Neural cell (in vitro differentiated cells): ENCODE results near the gene SPTLC2. TPM values are rescaled to one million over a fixed set of nuclear protein-coding genes. Genes with fewer than 3 reads are reported as not detected.

Experiments
- H2AFZ ChIP-seq: fragments of 200-600, 300-800 bp; sonication (generic), shearing (Covaris generic); 2 replicates; pipeline ENCODE4 v1.6.0; 2014; ENCODE audit warnings: low read depth, mild to moderate bottlenecking, antibody characterized with exemption, low read length, moderate library complexity
- H3F3A ChIP-seq: fragments of 200-600 bp; shearing (Covaris generic); 2 replicates; pipeline ENCODE4 v1.6.1; 2016; ENCODE audit warnings: mild to moderate bottlenecking, moderate library complexity, mixed read lengths, antibody characterized with exemption, low read length; ENCODE audit not compliant: insufficient read depth, poor library complexity, severe bottlenecking
- H3K27ac ChIP-seq: fragments of 200-600, 300-800 bp; sonication (generic), shearing (Covaris generic); 2 replicates; pipeline ENCODE4 v1.5.1; 2014; ENCODE audit warnings: mild to moderate bottlenecking, low read length, moderate library complexity
- H3K27me3 ChIP-seq: fragments of 300-800, 200-600 bp; sonication (generic), shearing (Covaris generic); 2 replicates; pipeline ENCODE4 v1.6.0; 2014; ENCODE audit warnings: mild to moderate bottlenecking, low read depth, low read length, moderate library complexity; ENCODE audit not compliant: insufficient read depth
- H3K36me3 ChIP-seq: fragments of 300-800, 200-600 bp; sonication (generic), shearing (Covaris generic); 2 replicates; pipeline ENCODE4 v1.5.1; 2014; ENCODE audit warnings: mild to moderate bottlenecking, antibody characterized with exemption, low read length, moderate library complexity; ENCODE audit not compliant: insufficient read depth
- H3K4me2 ChIP-seq: fragments of 300-800, 200-600 bp; sonication (generic), shearing (Covaris generic); 2 replicates; pipeline ENCODE4 v1.6.0; 2014; ENCODE audit warnings: mild to moderate bottlenecking, low read length
- H3K4me3 ChIP-seq: fragments of 300-800, 200-600 bp; sonication (generic), shearing (Covaris generic); 2 replicates; pipeline ENCODE4 v1.5.1; 2014; ENCODE audit warnings: mild to moderate bottlenecking, low read length, moderate library complexity
- H3K79me2 ChIP-seq: fragments of 200-600 bp; shearing (Covaris generic); replicated peaks from 2 replicates; pipeline ENCODE4 v1.6.0; 2014; ENCODE audit warnings: mild to moderate bottlenecking, low read length, moderate library complexity; ENCODE audit not compliant: insufficient read depth
- H3K9ac ChIP-seq: fragments of 300-800, 200-600 bp; sonication (generic), shearing (Covaris generic); 2 replicates; pipeline ENCODE4 v1.6.1; 2016; ENCODE audit warnings: mild to moderate bottlenecking, low read length, mixed read lengths
- H3K9me2 ChIP-seq: fragments of 200-600 bp; shearing (Covaris generic); 2 replicates; pipeline ENCODE4 v1.6.1; 2016; ENCODE audit warnings: mild to moderate bottlenecking, low read length, mixed read lengths; ENCODE audit not compliant: insufficient read depth
- H3K9me3 ChIP-seq: fragments of 200-600, 300-800 bp; sonication (generic), shearing (Covaris generic); 2 replicates; pipeline ENCODE4 v1.6.1; 2016; ENCODE audit warnings: mild to moderate bottlenecking, mixed run types, low read length, moderate library complexity, mixed read lengths
- H4K20me1 ChIP-seq: fragments of 200-600 bp; shearing (Covaris generic); 2 replicates; pipeline ENCODE4 v1.6.1; 2016; ENCODE audit warnings: mild to moderate bottlenecking, mixed run types; ENCODE audit not compliant: insufficient read depth
- CTCF ChIP-seq: fragments of 450-650 bp; IDR thresholded peaks from 2 replicates; pipeline ENCODE4 v1.5.1; 2014; ENCODE audit warnings: antibody characterized with exemption, mild to moderate bottlenecking, moderate library complexity; ENCODE audit not compliant: poor library complexity, severe bottlenecking
- EP300 ChIP-seq: fragments of 450-650 bp; conservative IDR thresholded peaks from 2 replicates; pipeline ENCODE4 v1.6.1; 2014; ENCODE audit warnings: antibody characterized with exemption, mild to moderate bottlenecking, moderate library complexity; ENCODE audit not compliant: poor library complexity, severe bottlenecking
- EZH2 ChIP-seq: fragments of 200-600, 300-800 bp; shearing (Covaris generic), sonication (generic); IDR thresholded peaks from 2 replicates; pipeline ENCODE4 v1.6.1; 2014; ENCODE audit warnings: antibody characterized with exemption, low read length, borderline replicate concordance, mild to moderate bottlenecking; ENCODE audit not compliant: insufficient read depth, poor library complexity, severe bottlenecking
- MXI1 ChIP-seq: fragments of 450-650 bp; conservative IDR thresholded peaks from 2 replicates; pipeline ENCODE4 v1.6.1; 2014; ENCODE audit warnings: antibody characterized with exemption, mild to moderate bottlenecking; ENCODE audit not compliant: poor library complexity, severe bottlenecking
- POLR2AphosphoS5 ChIP-seq: IDR thresholded peaks from 2 replicates; pipeline ENCODE4 v1.6.1; 2012
- RAD21 ChIP-seq: fragments of 450-650 bp; conservative IDR thresholded peaks from 2 replicates; pipeline ENCODE4 v1.6.1; 2014; ENCODE audit warnings: antibody characterized with exemption, mild to moderate bottlenecking, moderate library complexity
- REST ChIP-seq: IDR thresholded peaks from 2 replicates; pipeline ENCODE4 v1.6.1; 2012; ENCODE audit warnings: borderline replicate concordance
- SMC3 ChIP-seq: fragments of 450-650 bp; conservative IDR thresholded peaks from 2 replicates; pipeline ENCODE4 v1.6.1; 2014; ENCODE audit warnings: antibody characterized with exemption, mild to moderate bottlenecking, moderate library complexity; ENCODE audit not compliant: poor library complexity
- TAF1 ChIP-seq: IDR thresholded peaks from 2 replicates; pipeline ENCODE4 v1.6.1; 2012; ENCODE audit warnings: low read depth
- polyA plus RNA-seq: library from polyadenylated mRNA; depleted of rRNA; stranded (reverse); fragments of >200 nt; gene quantifications from 2 replicates; pipeline ENCODE4 v1.2.3, GENCODE V29; 2014

SPTLC2 gene
- polyA plus RNA-seq, 1 donor from 2014 or later, result 15.1 TPM

- H2AFZ ChIP-seq, result no peak overlapping the region
- H4K20me1 ChIP-seq, result no peaks in the 10 kb centered on the region
- TF ChIP-seq EP300 (no peak), RAD21 (no peak), TAF1 (no peak), REST (no peak), EZH2 (no peak), CTCF (no peak), MXI1 (no peak), POLR2AphosphoS5 (no peak), SMC3 (no peak)
- no peaks in the 10 kb centered on the region for H3K79me2 ChIP-seq
- H3K27ac ChIP-seq, result no peak overlapping the region
- no peaks in the 10 kb centered on the region for H3K9me2 ChIP-seq
- no peak overlapping the region for H3K9ac ChIP-seq
- no peaks in the 10 kb centered on the region for H3K9me3 ChIP-seq
- H3K36me3 ChIP-seq, result no peaks in the 10 kb centered on the region
- H3F3A ChIP-seq, result no peaks in the 10 kb centered on the region
- H3K4me3 ChIP-seq, result no peak overlapping the region
- H3K4me2 ChIP-seq, result no peak overlapping the region
- H3K27me3 ChIP-seq, result no peaks in the 10 kb centered on the region
Measured at GRCh38 chr14:77543240-77543551, 73.2 kb downstream of the SPTLC2 start.

DNA sequence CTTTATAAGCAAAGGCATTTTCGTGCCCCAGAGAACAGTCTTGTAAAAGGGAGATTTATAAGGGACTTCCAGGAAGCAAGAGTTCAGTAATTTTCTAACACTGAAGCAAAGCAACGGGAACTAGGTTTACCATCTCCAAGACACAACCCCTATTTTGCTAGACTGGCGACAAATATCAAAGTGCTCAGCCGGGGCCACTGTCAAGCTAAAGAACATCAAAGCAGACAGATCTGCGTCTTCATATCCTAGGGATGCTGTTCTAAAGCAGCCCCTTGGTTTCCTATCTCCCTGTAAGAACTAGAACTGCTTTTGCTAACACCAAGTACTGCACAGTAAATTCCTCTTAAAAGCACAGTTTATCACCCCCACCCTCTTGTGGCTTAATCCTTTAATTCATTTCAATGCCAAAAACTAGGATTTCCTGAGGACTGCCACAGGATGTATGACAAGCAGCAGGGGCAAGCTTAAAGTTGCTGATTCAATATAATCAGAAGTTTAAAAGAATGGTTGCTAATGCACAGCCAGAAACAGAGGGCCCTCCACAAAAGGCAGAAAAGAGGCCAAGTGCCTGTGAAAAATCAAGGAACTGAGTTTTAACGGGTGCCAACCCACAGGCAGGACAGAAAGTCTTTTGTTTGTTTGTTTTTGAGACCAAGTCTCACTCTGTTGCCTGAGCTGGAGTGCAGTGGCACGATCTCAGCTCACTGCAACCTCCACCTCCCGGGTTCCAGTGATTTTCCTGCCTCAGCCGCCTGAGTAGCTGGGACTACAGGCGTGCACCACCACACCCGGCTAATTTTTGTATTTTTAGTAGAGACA is 73.8 kb downstream of the SPTLC2 start:
- no peaks in the 10 kb centered on the region for H3K9me2 ChIP-seq
- no peak overlapping the region for H2AFZ ChIP-seq
- H3K27ac ChIP-seq, result no peak overlapping the region
- no peak overlapping the region for H3K9ac ChIP-seq
- no peaks in the 10 kb centered on the region for H3K27me3 ChIP-seq
- H3K4me2 ChIP-seq, result no peak overlapping the region
- H3K9me3 ChIP-seq, result no peaks in the 10 kb centered on the region
- H3K36me3 ChIP-seq, result no peaks in the 10 kb centered on the region
- TF ChIP-seq EP300 (no peak), TAF1 (no peak), POLR2AphosphoS5 (no peak), MXI1 (no peak), REST (no peak), CTCF (no peak), EZH2 (no peak), SMC3 (no peak)
- no peaks in the 10 kb centered on the region for H3K79me2 ChIP-seq
- H3K4me3 ChIP-seq, result no peak overlapping the region
- H3F3A ChIP-seq, result no peaks in the 10 kb centered on the region
- H4K20me1 ChIP-seq, result no peaks in the 10 kb centered on the region
